ES-I3 (cell line): ENCODE measurements around the gene ANKRD18B.
"Not testable (repeated sequence)": the region's sequence is repeated elsewhere in the genome, so short reads cannot be mapped to it uniquely, and the experiment has no call there.

Source experiments
- H3K36me3 ChIP-seq: 2 replicates; pipeline ENCODE4 v1.6.1; 2013; ENCODE audit warnings: mild to moderate bottlenecking, low read length, control low read depth, moderate library complexity; ENCODE audit not compliant: insufficient read depth
- H3K4me1 ChIP-seq: 2 replicates; pipeline ENCODE4 v1.6.1; 2013; ENCODE audit warnings: mild to moderate bottlenecking, control low read depth, low read length; ENCODE audit not compliant: insufficient read depth
- H3K9ac ChIP-seq: 2 replicates; pipeline ENCODE4 v1.6.1; 2013; ENCODE audit warnings: low read depth, mild to moderate bottlenecking, low read length, moderate library complexity
- H3K9me3 ChIP-seq: 2 replicates; pipeline ENCODE4 v1.6.1; 2013; ENCODE audit warnings: mild to moderate bottlenecking, low read length, moderate library complexity; ENCODE audit not compliant: control insufficient read depth, insufficient read depth

The ANKRD18B gene

GRCh38 chr9:33614001-33614687 lies 90.1 kb downstream of the ANKRD18B start:
- Histone ChIP-seq H3K4me1 (peaks cover 4% of the 10 kb centered on the region; the same call in 1 of the 2 replicates), H3K9ac (no peak overlapping the region), H3K9me3 (no peaks in the 10 kb centered on the region), H3K36me3 (no peaks in the 10 kb centered on the region)

DNA sequence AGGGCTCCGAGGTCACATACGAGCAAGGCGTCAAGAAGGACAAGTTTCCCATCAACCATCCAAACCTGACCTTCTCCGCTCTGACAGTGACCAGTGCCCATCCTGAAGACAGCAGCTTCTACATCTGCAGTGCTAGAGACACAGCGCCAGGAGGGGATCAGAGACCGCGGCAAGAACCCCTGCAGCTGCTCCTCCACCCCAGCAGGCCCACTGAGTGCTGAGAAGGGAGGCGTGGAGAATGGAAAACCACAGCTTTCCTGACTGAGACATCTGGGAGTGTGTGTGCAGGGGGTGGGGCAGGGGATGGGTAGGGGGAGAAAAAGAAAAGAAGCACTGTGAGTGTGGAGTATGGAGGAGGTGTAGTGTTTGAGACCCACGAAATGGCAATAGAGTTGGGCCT lies 94.3 kb downstream of the ANKRD18B start:
- not testable (repeated sequence) for H3K9me3 ChIP-seq, H3K36me3 ChIP-seq, H3K9ac ChIP-seq
- peaks cover 17% of the 10 kb centered on the region; the same call in 1 of the 2 replicates for H3K4me1 ChIP-seq

- H3K36me3 ChIP-seq: no peaks in the 10 kb centered on the region
- H3K9me3 ChIP-seq: no peaks in the 10 kb centered on the region
- H3K9ac ChIP-seq: no peak overlapping the region
- H3K4me1 ChIP-seq: peaks cover 17% of the 10 kb centered on the region; the same call in 1 of the 2 replicates
Observed at GRCh38 chr9:33619666-33620404, 95.8 kb downstream of the ANKRD18B start.

- peaks cover 17% of the 10 kb centered on the region; the same call in 1 of the 2 replicates for H3K4me1 ChIP-seq
- H3K9me3 ChIP-seq: no peaks in the 10 kb centered on the region
- no peaks in the 10 kb centered on the region for H3K36me3 ChIP-seq
- H3K9ac ChIP-seq: no peak overlapping the region
Observed at GRCh38 chr9:33620738-33621439, 96.8 kb downstream of the ANKRD18B start.
